ENCODE results near the gene TPM3. TPM values are rescaled to one million over a fixed set of nuclear protein-coding genes. Genes with fewer than 3 reads are reported as not detected.
"Not testable (repeated sequence)": the region's sequence is repeated elsewhere in the genome, so short reads cannot be mapped to it uniquely, and the experiment has no call there.

TPM3 gene
- total RNA-seq, 2 experiments from 2014 or later: 678 to 780 TPM

DNA sequence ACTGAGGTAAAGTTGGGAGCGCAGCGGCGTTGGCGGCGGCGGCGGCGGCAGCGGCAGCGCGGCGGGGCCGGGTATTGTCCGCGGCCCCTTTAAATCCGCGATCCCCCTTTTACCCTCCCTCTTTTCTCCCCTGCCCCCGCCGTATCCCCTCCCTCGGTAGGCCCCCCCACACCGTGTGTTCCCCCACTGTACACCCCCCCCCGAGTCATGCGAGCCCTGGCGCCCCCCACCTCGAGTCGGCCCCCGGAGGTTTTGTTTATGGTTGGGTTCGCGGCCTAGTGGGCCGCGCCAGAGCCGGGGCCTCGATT lies 29.0 kb upstream of the TPM3 start:
- ATAC-seq (no peak), DNase-seq (no peak)
- no peaks in the 10 kb centered on the region for H3K27me3 Mint-ChIP-seq
- CTCF ChIA-PET: interaction anchor here (0.6 to 2.9 kb wide), 6 partner anchors 22 to 114 kb away, joined by 3 to 9 read pairs (median 4); no protein-coding TSS in a partner anchor
- peaks cover 2% of the 10 kb centered on the region for H3K9me3 Mint-ChIP-seq (ENCODE audit: low read depth)
- peak overlapping the region; percentile 93 for H3K27ac Mint-ChIP-seq
- peak overlapping the region; percentile 99 for H3K4me3 Mint-ChIP-seq
- peaks cover 68% of the 10 kb centered on the region for H3K36me3 Mint-ChIP-seq
- H3K4me1 Mint-ChIP-seq: peaks cover 68% of the 10 kb centered on the region

DNA sequence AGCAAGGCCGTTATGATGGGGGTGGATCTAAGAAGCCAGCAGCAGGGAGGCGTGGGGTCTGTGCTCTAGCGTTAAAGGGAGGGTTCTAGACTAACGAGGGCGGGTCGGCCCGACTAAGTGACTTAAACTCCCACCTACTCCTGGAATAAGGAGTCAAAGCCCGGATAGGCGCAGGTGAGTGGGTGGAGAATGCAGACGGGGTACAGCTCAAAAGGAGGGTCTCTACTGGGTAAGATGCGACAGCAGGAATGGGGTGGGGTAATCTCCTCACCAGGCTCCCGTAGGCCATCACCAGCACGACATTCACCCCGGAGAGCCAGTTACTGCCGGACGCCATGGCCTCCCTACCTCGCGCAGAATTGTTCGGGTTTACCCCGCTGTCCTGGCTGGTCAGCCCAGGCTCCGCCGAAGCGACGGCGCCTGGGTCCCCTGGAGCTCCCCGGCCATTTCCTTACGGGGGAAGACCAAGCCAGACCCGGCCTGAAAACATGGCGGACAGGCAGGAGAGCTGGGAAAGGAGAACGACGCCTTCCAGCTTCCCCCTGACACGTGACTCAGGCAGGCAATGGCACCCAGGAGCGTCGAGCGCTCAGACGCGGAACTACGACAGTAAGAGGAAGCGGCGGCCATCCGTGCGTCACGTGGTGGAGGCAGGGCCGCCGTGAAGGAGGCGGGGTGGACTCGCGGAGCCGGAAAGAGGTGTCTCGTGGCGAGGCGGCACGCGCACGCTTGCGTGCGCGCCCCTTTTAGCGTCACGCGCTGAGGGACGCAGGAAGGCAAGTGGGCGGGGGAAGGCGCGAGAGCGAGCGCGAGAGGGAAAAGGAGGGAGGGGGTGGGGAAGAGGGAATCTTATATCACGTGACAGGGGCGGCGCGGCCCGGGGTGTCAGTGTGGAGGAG lies 28.4 kb upstream of the TPM3 start, which contains the start of gene UBAP2L:
UBAP2L (plus strand) TSS at position 885 of the 899 bp plus-strand sequence. CDS start 4,169 bp downstream, outside the sequence.
- H3K9me3 Mint-ChIP-seq (ENCODE audit: low read depth): peaks cover 2% of the 10 kb centered on the region
- CTCF ChIA-PET: interaction anchor here (0.6 to 2.9 kb wide), 9 partner anchors 21 to 273 kb away, joined by 3 to 9 read pairs (median 4); partner anchors contain the start of genes ATP8B2 and HAX1
- no peaks in the 10 kb centered on the region for H3K27me3 Mint-ChIP-seq
- H3K4me3 Mint-ChIP-seq: peak within 1 kb of the TSS; percentile 99
- H3K27ac Mint-ChIP-seq: peak within 1 kb of the TSS; percentile 93
- peaks cover 65% of the 10 kb centered on the region for H3K4me1 Mint-ChIP-seq
- ATAC-seq (peak; percentile 91), DNase-seq (peak; percentile 99)
- peaks cover 63% of the 10 kb centered on the region for H3K36me3 Mint-ChIP-seq

DNA sequence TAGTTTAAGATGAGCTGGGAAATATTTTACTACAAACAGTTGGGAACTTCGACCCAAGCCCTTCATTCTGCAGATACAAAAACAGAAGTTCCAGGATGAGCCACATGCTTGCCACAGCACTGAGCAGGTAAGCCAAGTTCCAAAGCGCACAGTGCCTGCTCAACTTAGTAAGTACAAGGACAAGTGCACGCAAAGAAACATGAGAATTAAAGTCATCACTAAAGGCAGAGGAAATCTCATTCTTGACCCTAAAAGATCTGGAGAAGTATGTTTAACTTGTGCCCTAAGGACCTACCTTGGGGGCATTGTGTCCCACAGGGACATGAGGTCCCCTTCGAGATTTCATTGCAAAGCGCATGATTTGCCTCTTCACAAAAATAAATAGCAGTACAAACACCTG lies 27.6 kb upstream of the TPM3 start:
- ATAC-seq: no peak
- H3K27ac Mint-ChIP-seq: peak overlapping the region; percentile 93
- peaks cover 60% of the 10 kb centered on the region for H3K4me1 Mint-ChIP-seq
- H3K4me3 Mint-ChIP-seq: peak overlapping the region; percentile 99
- no peaks in the 10 kb centered on the region for H3K27me3 Mint-ChIP-seq
- H3K36me3 Mint-ChIP-seq: peaks cover 57% of the 10 kb centered on the region
- DNase-seq: no peak
- H3K9me3 Mint-ChIP-seq (ENCODE audit: low read depth): peaks cover 2% of the 10 kb centered on the region
- CTCF ChIA-PET: interaction anchor here (1.0 to 2.9 kb wide), 9 partner anchors 20 to 274 kb away, joined by 3 to 9 read pairs (median 4); partner anchors contain the start of genes ATP8B2 and HAX1

- Mint-ChIP-seq H3K4me3 (peak overlapping the region; percentile 99), H3K27ac (peak overlapping the region; percentile 13), H3K4me1 (peaks cover 54% of the 10 kb centered on the region), H3K9me3 (ENCODE audit: low read depth) (peaks cover 2% of the 10 kb centered on the region), H3K36me3 (peaks cover 55% of the 10 kb centered on the region), H3K27me3 (no peaks in the 10 kb centered on the region)
- CTCF ChIA-PET: interaction anchor here (0.6 to 2.5 kb wide), 6 partner anchors 19 to 295 kb away, joined by 3 to 8 read pairs (median 6); partner anchors contain the start of genes ATP8B2 and HAX1
- DNase-seq: no peak
- no peak for ATAC-seq
These were observed 26.6 kb upstream of the TPM3 start for GRCh38 chr1:154218545-154218944.

- peaks cover 31% of the 10 kb centered on the region for H3K4me1 Mint-ChIP-seq
- peak overlapping the region; percentile 26 for H3K27ac Mint-ChIP-seq
- H3K9me3 Mint-ChIP-seq (ENCODE audit: low read depth): no peaks in the 10 kb centered on the region
- CTCF ChIA-PET: interaction anchor here (0.8 kb wide), 1 partner anchor 14 kb away, joined by 4 read pairs; no protein-coding TSS in a partner anchor
- ATAC-seq (no peak), DNase-seq (no peak)
- H3K36me3 Mint-ChIP-seq: peaks cover 46% of the 10 kb centered on the region
- H3K4me3 Mint-ChIP-seq: no peak overlapping the region
- H3K27me3 Mint-ChIP-seq: no peaks in the 10 kb centered on the region
These were observed 21.4 kb upstream of the TPM3 start for GRCh38 chr1:154213274-154213673.

GRCh38 chr1:154212083-154212482 lies 20.2 kb upstream of the TPM3 start:
- no peak for DNase-seq
- no peak for ATAC-seq
- Mint-ChIP-seq H3K4me3 (no peak overlapping the region), H3K9me3 (ENCODE audit: low read depth) (no peaks in the 10 kb centered on the region), H3K36me3 (peaks cover 38% of the 10 kb centered on the region), H3K27ac (no peak overlapping the region), H3K4me1 (peaks cover 21% of the 10 kb centered on the region), H3K27me3 (no peaks in the 10 kb centered on the region)
- CTCF ChIA-PET: no interaction called here

DNA sequence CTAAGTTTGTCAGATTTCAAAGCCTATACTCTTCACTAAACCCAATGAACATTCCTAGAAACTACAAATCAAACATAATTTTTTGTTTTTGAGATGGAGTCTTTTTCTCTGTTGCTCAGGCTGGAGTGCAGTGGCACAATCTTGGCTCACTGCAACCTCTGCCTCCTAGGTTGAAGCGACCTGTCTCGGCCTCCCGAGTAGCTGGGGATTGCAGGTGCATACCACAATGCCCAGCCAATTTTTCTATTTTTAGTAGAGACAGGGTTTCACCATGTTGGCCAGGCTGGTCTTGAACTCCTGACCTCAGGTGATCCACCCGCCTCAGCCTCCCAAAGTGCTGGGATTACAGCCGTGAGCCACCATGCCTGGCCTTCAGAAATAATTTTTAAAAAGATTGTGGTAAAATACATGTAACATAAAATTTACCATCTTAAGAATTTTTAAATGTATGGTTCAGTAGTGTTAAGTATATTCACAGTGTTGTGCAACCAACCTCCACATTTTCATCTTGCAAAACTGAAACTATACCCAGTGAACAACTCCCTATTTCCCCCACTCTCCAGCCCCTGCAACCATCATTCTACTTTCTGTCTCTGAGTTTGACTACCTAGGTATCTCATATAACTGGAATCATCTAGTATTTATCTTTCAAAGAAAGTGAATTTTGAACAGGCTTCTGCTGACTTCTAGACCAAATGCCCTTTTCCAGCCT lies 16.9 kb upstream of the TPM3 start:
- H3K4me3 Mint-ChIP-seq: no peak overlapping the region
- peaks cover 16% of the 10 kb centered on the region for H3K4me1 Mint-ChIP-seq
- ATAC-seq: no peak
- DNase-seq: no peak
- no peaks in the 10 kb centered on the region for H3K27me3 Mint-ChIP-seq
- peak overlapping the region; percentile 59 for H3K27ac Mint-ChIP-seq
- CTCF ChIA-PET: interaction anchor here (0.6 kb wide), 1 partner anchor 320 kb away, joined by 3 read pairs; no protein-coding TSS in a partner anchor
- peaks cover 37% of the 10 kb centered on the region for H3K36me3 Mint-ChIP-seq
- H3K9me3 Mint-ChIP-seq (ENCODE audit: low read depth): no peaks in the 10 kb centered on the region

DNA sequence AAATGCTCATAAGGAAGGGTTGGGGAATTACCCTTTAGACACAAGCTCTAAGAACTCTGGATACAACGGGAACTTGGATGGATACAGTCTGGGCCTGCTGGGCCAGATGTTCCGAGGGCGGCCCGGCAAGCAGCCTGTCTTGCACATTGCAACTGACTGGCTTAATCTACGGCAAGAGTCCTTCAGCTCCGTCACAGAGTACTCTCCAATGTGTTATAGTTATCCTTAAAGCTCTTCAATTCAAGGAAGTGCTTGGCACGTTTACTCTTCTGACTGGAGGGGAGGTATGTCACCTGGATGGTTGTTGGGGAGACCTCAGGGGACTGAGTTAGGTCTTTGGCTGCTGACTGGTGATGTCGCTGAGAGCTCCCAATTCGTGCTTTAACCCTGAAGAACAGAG lies 15.4 kb upstream of the TPM3 start:
- Mint-ChIP-seq H3K9me3 (ENCODE audit: low read depth) (no peaks in the 10 kb centered on the region), H3K27me3 (no peaks in the 10 kb centered on the region), H3K4me1 (peaks cover 12% of the 10 kb centered on the region), H3K4me3 (no peak overlapping the region), H3K27ac (no peak overlapping the region), H3K36me3 (peaks cover 23% of the 10 kb centered on the region)
- no peak for ATAC-seq
- CTCF ChIA-PET: interaction anchor here (1.5 kb wide), 1 partner anchor 8 kb away, joined by 7 read pairs; no protein-coding TSS in a partner anchor
- DNase-seq: no peak

DNA sequence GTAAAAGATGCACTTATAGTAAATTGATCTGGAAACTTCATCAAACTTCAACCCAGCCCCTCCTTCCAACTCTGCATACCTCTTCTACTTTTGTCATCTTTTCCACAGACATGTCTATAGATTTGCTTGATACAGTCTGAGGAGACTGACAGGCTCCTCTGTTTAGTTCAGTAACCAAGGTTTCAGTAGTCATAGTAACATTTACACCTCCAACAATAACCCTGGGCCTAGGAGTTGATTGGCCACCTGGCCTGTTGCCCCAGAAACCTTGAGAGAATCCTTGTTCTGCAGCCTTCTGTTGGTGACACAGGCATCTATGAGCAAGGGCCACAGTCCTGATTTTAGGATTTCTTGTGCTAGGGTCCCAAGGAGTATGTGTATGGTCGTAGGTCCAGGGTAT lies 14.3 kb upstream of the TPM3 start, which contains the start of gene CFAP141:
CFAP141 (minus strand) TSS at position 138 of the 400 bp plus-strand sequence; CDS start at position 112, 26 bp downstream.
- H3K9me3 Mint-ChIP-seq (ENCODE audit: low read depth): no peaks in the 10 kb centered on the region

DNA sequence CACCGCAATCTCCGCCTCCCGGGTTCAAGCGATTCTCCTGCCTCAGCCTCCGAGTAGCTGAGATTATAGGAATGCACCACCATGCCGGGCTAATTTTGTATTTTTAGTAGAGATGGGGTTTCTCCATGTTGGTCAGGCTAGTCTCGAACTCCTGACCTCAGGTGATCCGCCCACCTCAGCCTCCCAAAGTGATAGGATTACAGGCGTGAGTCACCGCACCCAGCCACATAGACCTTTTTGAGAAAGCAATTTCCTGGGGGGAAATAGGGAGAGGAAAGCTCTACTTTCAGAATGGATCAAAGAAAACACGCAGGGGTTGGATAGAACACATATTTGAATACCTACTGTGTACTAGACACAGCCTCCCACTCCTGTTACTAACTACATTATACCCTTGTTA lies 13.9 kb upstream of the TPM3 start:
- peak; percentile 16 for ATAC-seq
- H3K27ac Mint-ChIP-seq; CTCF ChIA-PET; H3K27me3 Mint-ChIP-seq; H3K9me3 Mint-ChIP-seq (ENCODE audit: low read depth); H3K4me3 Mint-ChIP-seq; DNase-seq: not testable (repeated sequence)
- H3K4me1 Mint-ChIP-seq: peaks cover 12% of the 10 kb centered on the region
- peaks cover 20% of the 10 kb centered on the region for H3K36me3 Mint-ChIP-seq

More for the DNA sequence above, 14.3 kb upstream of the TPM3 start, which contains the start of gene CFAP141:
- CTCF ChIA-PET: no interaction called here
- ATAC-seq: peak; percentile 67
- Mint-ChIP-seq H3K4me3 (no peak within 1 kb of the TSS), H3K27ac (peak within 1 kb of the TSS; percentile 39), H3K36me3 (peaks cover 20% of the 10 kb centered on the region), H3K4me1 (peaks cover 12% of the 10 kb centered on the region), H3K27me3 (no peaks in the 10 kb centered on the region)
- DNase-seq: no peak

GRCh38 chr1:154199563-154199879 lies 7.6 kb upstream of the TPM3 start:
- no peak for ATAC-seq
- H3K27ac Mint-ChIP-seq: no peak overlapping the region
- no peaks in the 10 kb centered on the region for H3K36me3 Mint-ChIP-seq
- H3K27me3 Mint-ChIP-seq: peaks cover 7% of the 10 kb centered on the region
- no peak overlapping the region for H3K4me3 Mint-ChIP-seq
- H3K9me3 Mint-ChIP-seq (ENCODE audit: low read depth): no peaks in the 10 kb centered on the region
- no peak for DNase-seq
- no peaks in the 10 kb centered on the region for H3K4me1 Mint-ChIP-seq
- CTCF ChIA-PET: interaction anchor here (0.7 to 3.6 kb wide), 29 partner anchors 8 to 204 kb away, joined by 3 to 24 read pairs (median 4); partner anchors contain the start of genes HAX1 and UBAP2L

DNA sequence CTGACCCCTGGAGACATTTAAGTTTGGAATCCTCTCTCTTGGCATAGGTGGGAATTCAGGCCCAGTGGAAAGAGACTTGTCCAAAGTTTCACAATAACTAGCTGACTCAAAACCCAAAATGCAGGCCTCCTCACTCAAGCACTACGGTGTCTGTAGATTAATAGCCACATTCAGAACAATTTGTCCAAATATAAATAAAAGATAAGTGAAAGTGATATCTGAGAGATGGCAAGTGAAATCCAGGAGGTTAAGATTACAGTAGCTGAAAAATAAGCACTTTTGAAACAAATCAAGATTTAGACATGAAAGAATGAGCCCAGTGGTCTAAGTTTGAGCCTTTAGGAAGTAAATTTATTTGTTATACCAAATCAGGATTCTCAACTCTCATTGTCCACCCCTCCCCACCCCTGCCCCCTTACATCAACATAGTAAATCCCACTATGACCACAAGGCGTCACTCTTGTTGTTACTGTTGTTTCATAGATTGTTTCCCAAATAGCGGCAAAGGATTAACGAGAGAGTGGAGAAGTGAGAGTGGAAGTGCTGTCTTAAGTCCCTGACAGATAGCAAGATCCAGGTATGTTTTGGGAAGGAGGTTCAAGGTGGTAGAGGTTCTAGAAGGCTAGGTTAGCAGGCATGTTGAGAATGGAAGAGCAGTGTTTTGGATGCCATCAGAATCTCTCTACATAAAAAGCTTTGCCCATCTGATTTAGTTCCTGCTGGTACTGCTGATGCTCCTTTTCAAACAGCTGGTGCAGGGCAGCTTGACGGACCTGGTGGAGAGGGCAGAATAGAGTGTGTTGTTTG lies 7.1 kb upstream of the TPM3 start:
- CTCF ChIA-PET: interaction anchor here (0.6 to 3.6 kb wide), 32 partner anchors 9 to 205 kb away, joined by 3 to 24 read pairs (median 4); partner anchors contain the start of genes HAX1 and UBAP2L
- Mint-ChIP-seq H3K36me3 (no peaks in the 10 kb centered on the region), H3K4me3 (no peak overlapping the region), H3K9me3 (ENCODE audit: low read depth) (no peaks in the 10 kb centered on the region), H3K27ac (no peak overlapping the region), H3K4me1 (peaks cover 3% of the 10 kb centered on the region), H3K27me3 (peaks cover 10% of the 10 kb centered on the region)
- ATAC-seq: peak; percentile 77
- peak; percentile 58 for DNase-seq
